Psoas muscle (tissue), 8 donors: ENCODE results near the gene SOX30. TPM values are rescaled to one million over a fixed set of nuclear protein-coding genes. Genes with fewer than 3 reads are reported as not detected.

Experiments
- ATAC-seq, 4 donors: fragments of 200-7000 bp; cut with Tn5 transposase; one replicate each; pipeline ENCODE4 v1.9.1; 2020; ENCODE audit warnings: moderate library complexity in 3 of 4, mild to moderate bottlenecking in 2 of 4
- DNase-seq, 2 donors: peaks; one replicate each; pipeline ENCODE4 v3.0.0-alpha.2; 2020
- H3K27ac ChIP-seq: fragments of 200-600 bp; one replicate; pipeline ENCODE4 v1.8.0; 2022
- H3K27me3 ChIP-seq, 3 donors: fragments of 200-600 bp in 1 of 3; one replicate each; pipeline versions ENCODE4 v1.6.1 to v1.8.0; 2013 to 2022; ENCODE audit warnings: low read length in 2 of 3, mild to moderate bottlenecking in 2 of 3, moderate library complexity in 1 of 3; ENCODE audit not compliant: insufficient read depth in 3 of 3
- H3K36me3 ChIP-seq, 2 donors: fragments of 200-600 bp in 1 of 2; one replicate each; pipeline versions ENCODE4 v1.6.1 to v1.8.0; 2013 to 2022; ENCODE audit warnings: low read depth in 1 of 2, mild to moderate bottlenecking in 1 of 2, moderate library complexity in 1 of 2; ENCODE audit not compliant: insufficient read depth in 1 of 2
- H3K4me1 ChIP-seq: fragments of 200-600 bp; one replicate; pipeline ENCODE4 v1.8.0; 2022
- H3K4me3 ChIP-seq: fragments of 200-600 bp; one replicate; pipeline ENCODE4 v1.8.0; 2022; ENCODE audit warnings: mild to moderate bottlenecking
- H3K9me3 ChIP-seq: fragments of 200-600 bp; one replicate; pipeline ENCODE4 v1.8.0; 2022
- WGBS, 3 donors: extraction: QIAGEN DNeasy Blood & Tissue Kit; methylation state at CpG; one replicate each; pipeline versions ENCODE4 v1.1.6 to v1.1.7; 2013; 5-methylcytosine and 5-hydroxymethylcytosine counted together
- intact Hi-C, 2 donors: fragments of 100-400 bp; cut with DNase I; formaldehyde crosslinking; loops; one replicate each; pipeline versions ENCODE4 v1.11.0 to v1.14.2; 2022
- polyA plus RNA-seq, 3 donors: library from polyadenylated mRNA; stranded (reverse); fragments of 200-250 nt; gene quantifications; one replicate each; pipeline ENCODE4 v1.2.3, GENCODE V29; 2013
- total RNA-seq, 4 donors: library from RNA; stranded (reverse); fragmentation: NEBNext Ultra II Directional in 2 of 4; extraction: Animal tissue kit (Norgen Biotek cat#: 25700) in 2 of 4; gene quantifications; one replicate each; pipeline versions ENCODE4 v1.2.1 to v1.2.4, GENCODE V29; 2021 to 2023
- TF ChIP-seq, protein P1 (sequence below): fragments of 200-600 bp; IDR thresholded peaks from one replicate; pipeline ENCODE4 v1.8.0; 2022; ENCODE audit warnings: antibody characterized with exemption
- donor health status: healthy with polysubstance abuse.
- donor health status: DM: no; HTN: no; CAD: no; lungs with moderate emphysema.
- donor health status: Bipolar disorder and iron deficiency.
- donor health status: healthy.
- donor health status: DM: yes; HTN: yes; CAD: no.
- donor health status: DM: no; HTN: no; CAD: no.
- donor health status: DM: no; HTN: no; CAD: no.
- donor health status: DM: yes; HTN: yes; CAD: no.

The SOX30 gene
- total and polyA plus RNA-seq, 7 donors: 0.01 to 0.19 (median 0.05) TPM; not detected in 4

GRCh38 chr5:157598350-157598936, 53.8 kb downstream of the SOX30 start:
- no peak overlapping the region for H3K27ac ChIP-seq
- H3K36me3 ChIP-seq: no peaks in the 10 kb centered on the region
- no peaks in the 10 kb centered on the region for H3K9me3 ChIP-seq
- intact Hi-C loops: no loop called here
- no peaks in the 10 kb centered on the region for H3K27me3 ChIP-seq
- no peaks in the 10 kb centered on the region for H3K4me1 ChIP-seq
- WGBS, 3 donors: 71 to 96% (median 74%) methylated on average over 2 of the region's 2 CpGs
- TF ChIP-seq, protein P1, sequence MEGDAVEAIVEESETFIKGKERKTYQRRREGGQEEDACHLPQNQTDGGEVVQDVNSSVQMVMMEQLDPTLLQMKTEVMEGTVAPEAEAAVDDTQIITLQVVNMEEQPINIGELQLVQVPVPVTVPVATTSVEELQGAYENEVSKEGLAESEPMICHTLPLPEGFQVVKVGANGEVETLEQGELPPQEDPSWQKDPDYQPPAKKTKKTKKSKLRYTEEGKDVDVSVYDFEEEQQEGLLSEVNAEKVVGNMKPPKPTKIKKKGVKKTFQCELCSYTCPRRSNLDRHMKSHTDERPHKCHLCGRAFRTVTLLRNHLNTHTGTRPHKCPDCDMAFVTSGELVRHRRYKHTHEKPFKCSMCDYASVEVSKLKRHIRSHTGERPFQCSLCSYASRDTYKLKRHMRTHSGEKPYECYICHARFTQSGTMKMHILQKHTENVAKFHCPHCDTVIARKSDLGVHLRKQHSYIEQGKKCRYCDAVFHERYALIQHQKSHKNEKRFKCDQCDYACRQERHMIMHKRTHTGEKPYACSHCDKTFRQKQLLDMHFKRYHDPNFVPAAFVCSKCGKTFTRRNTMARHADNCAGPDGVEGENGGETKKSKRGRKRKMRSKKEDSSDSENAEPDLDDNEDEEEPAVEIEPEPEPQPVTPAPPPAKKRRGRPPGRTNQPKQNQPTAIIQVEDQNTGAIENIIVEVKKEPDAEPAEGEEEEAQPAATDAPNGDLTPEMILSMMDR: no peak
- DNase-seq (no peak), ATAC-seq (no peak)
- no peak overlapping the region for H3K4me3 ChIP-seq

DNA sequence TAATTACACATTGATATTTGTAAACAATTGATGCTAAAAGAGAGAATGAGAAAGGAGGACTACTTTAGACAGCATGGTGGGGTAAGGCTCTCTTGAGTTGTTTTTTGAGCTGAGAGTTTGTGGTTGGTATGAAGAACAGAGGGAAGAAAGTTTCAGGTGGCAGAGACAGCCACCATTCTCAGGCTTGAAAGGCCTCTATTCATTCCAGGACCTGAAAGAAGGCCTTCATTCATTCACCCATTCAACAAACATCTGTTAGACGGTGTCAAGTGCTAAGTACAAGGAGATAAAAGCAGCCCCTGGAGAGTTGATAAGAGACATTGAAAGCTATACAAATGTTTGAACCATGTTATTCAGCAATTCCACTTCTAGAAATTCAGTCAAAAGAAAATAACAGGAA, 55.0 kb downstream of the SOX30 start:
- TF ChIP-seq, protein P1: no peak
- H3K27ac ChIP-seq: no peak overlapping the region
- H3K4me3 ChIP-seq: no peak overlapping the region
- ATAC-seq: no peak
- 75 to 79% (median 77%) methylated on average over 1 of the region's 1 CpG for WGBS, 3 donors
- intact Hi-C loops: no loop called here
- H3K36me3 ChIP-seq: no peaks in the 10 kb centered on the region
- no peak for DNase-seq
- H3K4me1 ChIP-seq: no peaks in the 10 kb centered on the region
- H3K27me3 ChIP-seq: no peaks in the 10 kb centered on the region
- no peaks in the 10 kb centered on the region for H3K9me3 ChIP-seq

DNA sequence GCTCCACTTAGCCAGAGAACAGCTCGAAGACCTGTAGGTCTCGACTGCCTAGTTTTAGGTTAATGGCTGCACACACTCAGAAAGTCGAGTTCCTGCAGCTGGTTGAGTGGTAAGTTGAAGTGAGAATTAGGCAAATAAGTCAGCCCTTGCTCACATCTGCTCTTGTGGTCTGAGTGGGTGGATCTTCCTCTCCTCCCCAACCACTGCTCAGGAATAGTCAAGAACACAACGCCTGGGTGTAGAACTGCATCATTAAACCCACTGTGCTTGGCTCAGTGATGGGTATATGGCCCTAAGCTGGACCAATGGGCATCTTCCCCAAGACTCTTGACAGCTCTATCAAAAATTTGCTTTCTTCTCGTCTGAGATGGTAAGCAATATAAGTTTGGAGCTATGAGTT, 55.8 kb downstream of the SOX30 start:
- no peaks in the 10 kb centered on the region for H3K4me1 ChIP-seq
- WGBS, 3 donors: 86 to 92% (median 88%) methylated on average over 5 of the region's 5 CpGs

DNA sequence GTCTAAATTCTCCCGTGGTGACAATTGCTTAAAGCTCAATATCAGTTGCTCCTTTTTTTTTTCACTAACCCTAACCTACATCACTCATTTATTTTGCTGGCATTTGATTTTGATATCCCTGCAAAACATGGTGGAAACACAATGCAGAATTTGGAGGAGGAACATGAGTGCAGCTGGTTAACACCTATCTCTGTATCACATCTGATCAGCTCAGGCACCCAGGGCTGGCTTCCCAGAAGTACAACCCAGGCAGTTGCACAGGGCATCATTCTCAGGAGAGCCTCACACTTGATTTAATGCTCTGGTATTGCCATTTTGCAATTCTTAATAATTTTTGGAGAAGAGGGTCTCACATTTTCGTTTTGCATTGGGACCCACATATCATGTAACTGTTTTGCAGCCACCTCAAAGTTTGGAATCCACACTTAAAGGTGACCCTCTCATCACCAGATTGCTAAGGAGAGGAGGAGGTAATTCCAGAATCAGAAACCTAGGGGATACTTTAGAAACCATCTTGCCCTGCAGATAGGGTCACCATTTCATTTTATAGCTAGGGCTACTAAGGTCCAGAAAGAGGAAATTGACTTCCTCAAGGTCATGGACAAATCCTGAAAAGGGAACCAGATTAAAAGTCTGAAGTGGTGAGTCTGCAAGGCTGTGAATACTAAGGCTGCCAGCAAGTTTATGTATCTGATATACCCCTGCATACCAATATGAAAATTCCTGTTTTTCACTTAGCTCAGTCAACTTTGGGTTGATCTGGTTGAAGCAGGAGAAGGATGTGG, 57.4 kb downstream of the SOX30 start:
- no peaks in the 10 kb centered on the region for H3K4me1 ChIP-seq
- WGBS, 3 donors: 72 to 75% (median 74%) methylated on average over 2 of the region's 2 CpGs
- no peak for ATAC-seq

More for the DNA sequence above, 55.8 kb downstream of the SOX30 start:
- H3K9me3 ChIP-seq: no peaks in the 10 kb centered on the region
- no peak overlapping the region for H3K4me3 ChIP-seq
- H3K27ac ChIP-seq: no peak overlapping the region
- H3K36me3 ChIP-seq: no peaks in the 10 kb centered on the region
- TF ChIP-seq, protein P1: no peak
- no peak for DNase-seq
- intact Hi-C loops: no loop called here
- no peak for ATAC-seq
- no peaks in the 10 kb centered on the region for H3K27me3 ChIP-seq

More for the DNA sequence above, 57.4 kb downstream of the SOX30 start:
- no peaks in the 10 kb centered on the region for H3K36me3 ChIP-seq
- no peak overlapping the region for H3K4me3 ChIP-seq
- no peak for DNase-seq
- no peak overlapping the region for H3K27ac ChIP-seq
- H3K9me3 ChIP-seq: no peaks in the 10 kb centered on the region
- intact Hi-C loops: no loop called here
- TF ChIP-seq, protein P1: no peak
- no peaks in the 10 kb centered on the region for H3K27me3 ChIP-seq
